GM19452 (cell line): ENCODE results near the gene DYNLL1.
"Not testable (repeated sequence)": the region's sequence is repeated elsewhere in the genome, so short reads cannot be mapped to it uniquely, and the experiment has no call there.

Experiments used
- ATAC-seq: cut with Tn5 transposase; IDR thresholded peaks from one replicate; pipeline ENCODE4 v1.9.1; 2021; ENCODE audit not compliant: unreplicated experiment

Gene DYNLL1

GRCh38 chr12:120504587-120504986, 8.7 kb downstream of the DYNLL1 start:
- ATAC-seq = no peak

GRCh38 chr12:120508537-120508936, 12.6 kb downstream of the DYNLL1 start:
- ATAC-seq = no peak

GRCh38 chr12:120514002-120514401, 18.1 kb downstream of the DYNLL1 start:
- ATAC-seq = no peak

GRCh38 chr12:120515496-120515895, 19.6 kb downstream of the DYNLL1 start:
- no peak for ATAC-seq

GRCh38 chr12:120519324-120519723, 23.4 kb downstream of the DYNLL1 start:
- not testable (repeated sequence) for ATAC-seq

GRCh38 chr12:120522568-120522967, 26.7 kb downstream of the DYNLL1 start:
- ATAC-seq = no peak

GRCh38 chr12:120528861-120529525, 33.1 kb downstream of the DYNLL1 start, which contains the start of gene COQ5:
Gene COQ5, minus strand, starts transcription at chr12:120529158. Its CDS starts 17 bp downstream, at chr12:120529141.
- ATAC-seq = peak; percentile 82

- no peak for ATAC-seq
These were observed 33.9 kb downstream of the DYNLL1 start for GRCh38 chr12:120529641-120530417.

- ATAC-seq = not testable (repeated sequence)
These were observed 34.5 kb downstream of the DYNLL1 start for GRCh38 chr12:120530418-120530761.

- no peak for ATAC-seq
These were observed 36.9 kb downstream of the DYNLL1 start for GRCh38 chr12:120532701-120533238.

GRCh38 chr12:120534203-120534702, 38.3 kb downstream of the DYNLL1 start, which contains the start of gene RNF10:
Gene RNF10, plus strand, starts transcription at chr12:120534356. Its CDS starts 456 bp downstream, at chr12:120534812.
- peak; percentile 55 for ATAC-seq

GRCh38 chr12:120534703-120535655, 39.1 kb downstream of the DYNLL1 start:
- peak; percentile 30 for ATAC-seq

GRCh38 chr12:120536064-120536791, 40.3 kb downstream of the DYNLL1 start:
- no peak for ATAC-seq

- ATAC-seq = no peak
These were observed 41.9 kb downstream of the DYNLL1 start for GRCh38 chr12:120537856-120538220.

GRCh38 chr12:120538281-120539156, 42.6 kb downstream of the DYNLL1 start:
- ATAC-seq = no peak

- ATAC-seq = no peak
These were observed 43.4 kb downstream of the DYNLL1 start for GRCh38 chr12:120539303-120539702.

GRCh38 chr12:120540445-120540844, 44.5 kb downstream of the DYNLL1 start:
- no peak for ATAC-seq

GRCh38 chr12:120542166-120542565, 46.3 kb downstream of the DYNLL1 start:
- ATAC-seq = no peak

- no peak for ATAC-seq
These were observed 48.8 kb downstream of the DYNLL1 start for GRCh38 chr12:120544691-120545090.
